Progenitor cell of endocrine pancreas (in vitro differentiated cells): ENCODE results near the gene RNF2. TPM values are rescaled to one million over a fixed set of nuclear protein-coding genes. Genes with fewer than 3 reads are reported as not detected.

Experiments used
- DNase-seq: peaks from one replicate; pipeline ENCODE4 v3.0.0; 2021; ENCODE audit warnings: low spot score; ENCODE audit not compliant: unreplicated experiment
- H3K27ac Mint-ChIP-seq: 2 replicates; pipeline ENCODE4 v1.8.0; 2021; ENCODE audit warnings: mild to moderate bottlenecking, moderate library complexity, mixed read lengths
- H3K27me3 Mint-ChIP-seq: 2 replicates; pipeline ENCODE4 v1.8.0; 2021; ENCODE audit warnings: mixed read lengths
- H3K36me3 Mint-ChIP-seq: 2 replicates; pipeline ENCODE4 v1.8.0; 2022; ENCODE audit warnings: mixed read lengths; ENCODE audit not compliant: insufficient read depth
- H3K4me1 Mint-ChIP-seq: 2 replicates; pipeline ENCODE4 v1.8.0; 2021; ENCODE audit warnings: low read depth, mixed read lengths
- H3K4me3 Mint-ChIP-seq: 2 replicates; pipeline ENCODE4 v1.8.0; 2021; ENCODE audit warnings: low read depth, mild to moderate bottlenecking, moderate library complexity, mixed read lengths
- H3K9me3 Mint-ChIP-seq: 2 replicates; pipeline ENCODE4 v1.8.0; 2021; ENCODE audit warnings: low read depth, mixed read lengths
- CTCF ChIP-seq: fragments of 200-600 bp; sonication (generic); IDR thresholded peaks from one replicate; pipeline ENCODE4 v1.5.0; 2021; ENCODE audit warnings: antibody characterized with exemption, mild to moderate bottlenecking; ENCODE audit not compliant: unreplicated experiment
- total RNA-seq: library from RNA; stranded (reverse); gene quantifications from 2 replicates; pipeline ENCODE4 v1.2.1, GENCODE V29; 2021

Gene RNF2
- total RNA-seq, 1 donor from 2014 or later, result 37.5 TPM

DNA sequence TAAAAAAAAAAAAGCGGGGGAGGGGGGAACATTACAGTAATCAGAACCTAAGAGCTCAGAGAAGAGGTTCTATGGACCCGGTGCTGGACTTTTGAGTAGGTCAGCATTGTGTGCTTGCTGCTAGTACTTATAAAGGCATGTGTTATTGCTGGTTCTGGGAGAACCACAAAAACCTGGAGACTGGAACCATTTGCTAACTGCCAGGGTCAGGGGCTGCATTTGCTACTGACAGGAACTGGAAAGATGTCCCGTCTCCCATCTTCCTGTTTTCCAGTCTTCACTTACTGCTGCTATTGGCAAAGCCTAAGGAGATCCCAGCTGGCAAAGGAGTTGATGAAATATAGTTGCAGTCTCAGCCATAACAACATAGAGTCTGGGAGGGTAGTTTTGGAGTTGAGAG, 4.3 kb downstream of the RNF2 start:
- Mint-ChIP-seq H3K27ac (no peak overlapping the region), H3K4me1 (peaks cover 23% of the 10 kb centered on the region), H3K27me3 (no peaks in the 10 kb centered on the region), H3K4me3 (no peak overlapping the region), H3K9me3 (no peaks in the 10 kb centered on the region), H3K36me3 (peaks cover 7% of the 10 kb centered on the region)
- no peak for DNase-seq
- no peak for TF ChIP-seq CTCF

DNA sequence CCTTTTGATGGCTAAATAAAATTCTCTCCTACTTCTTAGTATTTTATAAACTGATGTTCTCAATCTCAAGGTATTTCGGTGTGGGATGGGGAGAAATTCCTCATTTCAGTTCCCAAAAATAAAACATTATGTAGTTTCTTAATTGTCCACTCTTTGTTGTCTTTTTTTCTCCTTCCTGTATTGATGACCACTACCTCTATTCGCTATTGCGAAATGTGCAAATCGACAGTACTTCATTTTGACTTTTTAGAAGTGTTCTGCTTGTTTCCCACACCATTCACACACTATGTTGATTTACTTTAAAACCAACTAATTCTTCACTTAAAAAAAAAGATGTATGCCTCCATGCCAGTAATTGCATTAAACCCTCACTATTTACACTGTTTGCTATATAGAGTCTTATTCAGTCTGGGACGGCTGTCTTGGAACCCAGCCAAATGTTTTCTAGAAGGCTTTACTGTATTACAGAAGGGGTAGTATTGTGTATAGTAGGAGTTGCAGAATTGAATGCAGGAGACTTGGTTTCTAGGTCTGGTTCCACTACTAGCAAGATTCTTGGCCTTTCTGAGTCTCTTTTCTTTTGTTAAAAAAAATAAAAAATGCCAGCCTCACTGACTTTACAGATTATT, 5.6 kb downstream of the RNF2 start:
- H3K9me3 Mint-ChIP-seq, result no peaks in the 10 kb centered on the region
- peaks cover 10% of the 10 kb centered on the region for H3K36me3 Mint-ChIP-seq
- DNase-seq, result no peak
- H3K27ac Mint-ChIP-seq, result no peak overlapping the region
- peaks cover 20% of the 10 kb centered on the region for H3K4me1 Mint-ChIP-seq
- H3K4me3 Mint-ChIP-seq, result no peak overlapping the region
- TF ChIP-seq CTCF, result no peak
- no peaks in the 10 kb centered on the region for H3K27me3 Mint-ChIP-seq

DNA sequence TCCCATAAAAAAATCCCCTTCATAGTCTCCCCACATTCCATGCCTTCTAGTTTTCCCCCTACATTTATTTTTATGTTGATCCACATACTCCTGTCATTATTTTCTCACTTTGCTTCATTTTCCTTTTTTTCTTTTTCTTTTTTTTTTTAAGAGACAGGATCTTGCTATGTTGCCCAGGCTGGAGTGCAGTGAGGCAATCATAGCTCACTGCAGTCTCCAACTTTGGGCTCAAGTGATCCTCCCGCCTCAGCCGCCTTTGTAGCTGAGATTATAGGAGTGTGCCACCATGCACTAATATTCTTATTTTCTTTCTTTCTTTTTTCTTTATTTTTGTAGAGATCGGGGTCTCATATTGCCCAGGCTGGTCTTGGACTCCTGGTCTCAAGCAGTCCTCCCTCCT, 7.8 kb downstream of the RNF2 start:
- H3K27ac Mint-ChIP-seq, result no peak overlapping the region
- peaks cover 10% of the 10 kb centered on the region for H3K36me3 Mint-ChIP-seq
- H3K27me3 Mint-ChIP-seq, result no peaks in the 10 kb centered on the region
- DNase-seq, result no peak
- H3K4me1 Mint-ChIP-seq, result peaks cover 8% of the 10 kb centered on the region
- no peak for TF ChIP-seq CTCF
- H3K9me3 Mint-ChIP-seq, result no peaks in the 10 kb centered on the region
- no peak overlapping the region for H3K4me3 Mint-ChIP-seq

DNA sequence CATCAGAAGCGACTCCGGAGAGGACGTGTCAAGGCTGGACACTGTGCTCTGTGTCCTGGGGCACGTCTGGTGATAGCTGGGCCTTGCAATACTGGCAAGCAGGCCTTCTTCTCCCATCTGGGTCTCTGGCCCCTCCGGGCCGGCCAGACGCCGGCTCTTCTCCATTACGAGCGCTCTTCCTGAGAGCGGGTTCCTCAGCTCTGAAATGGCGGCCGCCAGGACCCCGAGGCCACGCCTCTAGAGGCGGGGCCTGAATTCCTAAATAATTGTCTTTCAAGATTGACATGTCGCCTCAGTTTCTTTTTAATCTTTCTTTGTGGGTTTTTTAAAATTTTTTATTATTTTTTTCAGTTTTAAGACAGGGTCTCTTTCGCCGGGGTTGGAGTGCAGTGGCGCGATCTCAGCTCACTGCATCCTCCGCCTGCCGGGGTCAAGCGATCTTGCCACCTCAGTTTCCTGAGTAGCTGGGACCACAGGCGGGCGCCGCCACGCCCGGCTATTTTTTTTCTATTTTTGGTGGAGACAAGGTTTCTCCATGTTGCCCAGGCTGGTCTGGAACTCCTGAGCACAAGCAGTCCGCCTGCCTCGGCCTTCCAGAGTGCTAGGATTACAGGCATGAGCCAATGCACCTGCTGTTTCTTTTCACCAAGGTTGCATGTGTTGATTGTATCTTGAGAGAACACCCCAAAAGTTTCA, 9.2 kb downstream of the RNF2 start:
- no peak for TF ChIP-seq CTCF
- Mint-ChIP-seq H3K36me3 (peaks cover 9% of the 10 kb centered on the region), H3K27ac (no peak overlapping the region), H3K27me3 (no peaks in the 10 kb centered on the region), H3K4me1 (peaks cover 8% of the 10 kb centered on the region), H3K9me3 (no peaks in the 10 kb centered on the region), H3K4me3 (no peak overlapping the region)
- DNase-seq, result no peak

GRCh38 chr1:185058110-185058509, 12.8 kb downstream of the RNF2 start:
- H3K4me3 Mint-ChIP-seq, result no peak overlapping the region
- H3K36me3 Mint-ChIP-seq, result peaks cover 9% of the 10 kb centered on the region
- no peak for TF ChIP-seq CTCF
- peak overlapping the region; percentile 30 for H3K27ac Mint-ChIP-seq
- H3K4me1 Mint-ChIP-seq, result peaks cover 13% of the 10 kb centered on the region
- no peak for DNase-seq
- peaks cover 6% of the 10 kb centered on the region for H3K9me3 Mint-ChIP-seq
- H3K27me3 Mint-ChIP-seq, result no peaks in the 10 kb centered on the region
